ENCODE data around the gene ATXN7L1. TPM values are rescaled to one million over a fixed set of nuclear protein-coding genes. Genes with fewer than 3 reads are reported as not detected.

Gene ATXN7L1
- total RNA-seq, 1 donor from 2014 or later: 18.6 TPM

- H3K4me3 Mint-ChIP-seq: no peak overlapping the region
- TF ChIP-seq CTCF (IDR thresholded peaks at IDR 0.05): no peak
- ATAC-seq (ENCODE audit: low read depth) (no peak), DNase-seq (no peak)
- peaks cover 6% of the 10 kb centered on the region for H3K27me3 Mint-ChIP-seq
- H3K27ac Mint-ChIP-seq: no peak overlapping the region
- H3K4me1 Mint-ChIP-seq: peaks cover 9% of the 10 kb centered on the region
- H3K36me3 Mint-ChIP-seq (ENCODE audit: low read depth): no peaks in the 10 kb centered on the region
- ChIA-PET POLR2A (interaction anchor here (0.6 kb wide), 1 partner anchor 1349 kb away, joined by 3 read pairs; no protein-coding TSS in a partner anchor), CTCF (no interaction called here)
- intact Hi-C loops (cut with micrococcal nuclease): no loop called here
- H3K9me3 Mint-ChIP-seq: peaks cover 2% of the 10 kb centered on the region
These were observed 55.9 kb downstream of the ATXN7L1 start for GRCh38 chr7:105820363-105821066.

GRCh38 chr7:105819559-105819958 lies 56.8 kb downstream of the ATXN7L1 start:
- Mint-ChIP-seq H3K4me1 (peaks cover 10% of the 10 kb centered on the region), H3K4me3 (no peak overlapping the region), H3K27ac (no peak overlapping the region), H3K36me3 (ENCODE audit: low read depth) (no peaks in the 10 kb centered on the region), H3K27me3 (no peaks in the 10 kb centered on the region), H3K9me3 (peaks cover 2% of the 10 kb centered on the region)
- no peak for TF ChIP-seq CTCF (IDR thresholded peaks at IDR 0.05)
- DNase-seq: no peak
- ChIA-PET POLR2A (interaction anchor here (1.8 kb wide), 1 partner anchor 11 kb away, joined by 7 read pairs; no protein-coding TSS in a partner anchor), CTCF (no interaction called here)
- intact Hi-C loops (cut with micrococcal nuclease): no loop called here
- ATAC-seq (ENCODE audit: low read depth): no peak

- CTCF ChIA-PET: no interaction called here
- DNase-seq (no peak), ATAC-seq (ENCODE audit: low read depth) (no peak)
- peaks cover 10% of the 10 kb centered on the region for H3K4me1 Mint-ChIP-seq
- H3K9me3 Mint-ChIP-seq: no peaks in the 10 kb centered on the region
- H3K27ac Mint-ChIP-seq: no peak overlapping the region
- no peak overlapping the region for H3K4me3 Mint-ChIP-seq
- H3K36me3 Mint-ChIP-seq (ENCODE audit: low read depth): no peaks in the 10 kb centered on the region
- TF ChIP-seq CTCF (IDR thresholded peaks at IDR 0.05): no peak
- H3K27me3 Mint-ChIP-seq: no peaks in the 10 kb centered on the region
- POLR2A ChIA-PET: no interaction called here
- intact Hi-C loops (cut with micrococcal nuclease): no loop called here
These were observed 59.3 kb downstream of the ATXN7L1 start for GRCh38 chr7:105816954-105817615.

GRCh38 chr7:105816266-105816843 lies 60.0 kb downstream of the ATXN7L1 start:
- H3K36me3 Mint-ChIP-seq (ENCODE audit: low read depth): no peaks in the 10 kb centered on the region
- no peak overlapping the region for H3K4me3 Mint-ChIP-seq
- intact Hi-C loops (cut with micrococcal nuclease): no loop called here
- ChIA-PET CTCF (interaction anchor here (1.3 kb wide), 1 partner anchor 55 kb away, joined by 3 read pairs; no protein-coding TSS in a partner anchor), POLR2A (interaction anchor here (0.5 to 0.8 kb wide), 2 partner anchors 9 to 1356 kb away, joined by 3 to 5 read pairs; no protein-coding TSS in a partner anchor)
- peaks cover 10% of the 10 kb centered on the region for H3K4me1 Mint-ChIP-seq
- no peak for ATAC-seq (ENCODE audit: low read depth)
- no peaks in the 10 kb centered on the region for H3K9me3 Mint-ChIP-seq
- no peak for TF ChIP-seq CTCF (IDR thresholded peaks at IDR 0.05)
- H3K27me3 Mint-ChIP-seq: no peaks in the 10 kb centered on the region
- DNase-seq: no peak
- H3K27ac Mint-ChIP-seq: no peak overlapping the region

- ChIA-PET CTCF (interaction anchor here (1.3 kb wide), 1 partner anchor 54 kb away, joined by 3 read pairs; no protein-coding TSS in a partner anchor), POLR2A (interaction anchor here (0.8 kb wide), 1 partner anchor 8 kb away, joined by 3 read pairs; no protein-coding TSS in a partner anchor)
- Mint-ChIP-seq H3K9me3 (no peaks in the 10 kb centered on the region), H3K4me3 (no peak overlapping the region), H3K4me1 (peaks cover 10% of the 10 kb centered on the region), H3K27ac (no peak overlapping the region), H3K27me3 (no peaks in the 10 kb centered on the region), H3K36me3 (ENCODE audit: low read depth) (no peaks in the 10 kb centered on the region)
- TF ChIP-seq CTCF (IDR thresholded peaks at IDR 0.05): no peak
- intact Hi-C loops (cut with micrococcal nuclease): no loop called here
- no peak for ATAC-seq (ENCODE audit: low read depth)
- DNase-seq: no peak
These were observed 60.8 kb downstream of the ATXN7L1 start for GRCh38 chr7:105815576-105815975.

Measured in activated B cell treated with CpG ODN at 0.5 μM for 24 hours (primary cell).